Cardiac septum (tissue), 1 donor: ENCODE data around the gene MOCS1. TPM values are rescaled to one million over a fixed set of nuclear protein-coding genes. Genes with fewer than 3 reads are reported as not detected.

Source experiments
- DNase-seq: peaks from one replicate; pipeline ENCODE4 v3.0.0-alpha.2; 2020; ENCODE audit warnings: low spot score
- intact Hi-C: fragments of 100-400 bp; cut with DNase I; formaldehyde crosslinking; loops from one replicate; pipeline ENCODE4 v1.14.0; 2022
- total RNA-seq: library from RNA; stranded (reverse); fragmentation: NEBNext Ultra II Directional; extraction: Animal tissue kit (Norgen Biotek cat#: 25700); gene quantifications from one replicate; pipeline ENCODE4 v1.2.1, GENCODE V29; 2021
- donor health status: DM: no; HTN: no; CAD: no.

Gene MOCS1
- total RNA-seq, 1 donor from 2014 or later: 22.1 TPM

DNA sequence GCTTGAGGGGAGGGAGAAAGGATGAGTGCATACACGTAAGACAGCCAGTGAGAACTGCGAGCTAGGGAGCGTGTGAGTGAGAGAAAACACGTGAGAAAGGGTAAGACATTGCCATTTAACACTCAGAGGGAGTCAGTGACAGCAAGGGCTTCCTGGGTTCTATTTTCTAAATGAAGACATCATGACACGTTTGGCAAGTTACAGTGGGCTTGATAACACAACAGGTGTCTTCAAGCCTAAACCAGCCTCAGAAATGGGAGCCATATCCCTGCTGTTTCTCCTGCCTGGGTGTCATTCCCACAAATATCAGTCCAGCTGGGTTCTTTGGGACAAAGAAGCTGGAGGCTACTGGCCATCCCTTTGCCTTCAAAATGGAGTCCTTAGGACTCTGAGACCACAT is 16.9 kb upstream of the MOCS1 start:
- intact Hi-C loops: no loop called here

DNA sequence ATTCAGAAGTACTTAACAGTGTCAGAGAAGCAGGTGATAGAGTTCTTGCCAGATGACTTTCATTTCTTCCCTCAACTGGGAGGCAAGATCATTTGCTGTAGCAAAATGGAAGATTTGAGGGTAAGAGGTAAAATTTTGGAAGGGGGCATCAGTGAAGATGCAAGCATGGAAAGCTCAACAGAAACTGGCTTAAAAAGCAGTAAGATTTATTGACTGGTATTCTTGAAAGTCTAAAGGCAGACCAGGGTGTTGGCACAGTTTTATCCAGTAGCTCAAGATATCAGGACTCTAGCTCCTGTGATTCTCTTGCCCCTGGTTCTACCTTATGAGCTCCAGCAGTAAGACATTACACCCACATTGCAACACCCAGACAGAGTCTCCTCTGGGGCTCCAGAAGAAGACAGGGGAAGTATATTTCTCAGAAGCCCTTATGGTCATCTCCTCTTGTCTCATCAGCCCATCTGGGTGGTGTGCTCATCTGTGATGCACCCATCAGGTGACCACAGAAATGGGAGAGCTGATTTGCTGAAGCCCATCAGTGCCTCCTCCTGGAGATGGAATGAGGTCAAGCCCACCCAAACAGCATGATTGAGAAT is 16.0 kb upstream of the MOCS1 start:
- intact Hi-C loops: no loop called here
- no peak for DNase-seq

More for the DNA sequence above, 16.9 kb upstream of the MOCS1 start:
- no peak for DNase-seq

DNA sequence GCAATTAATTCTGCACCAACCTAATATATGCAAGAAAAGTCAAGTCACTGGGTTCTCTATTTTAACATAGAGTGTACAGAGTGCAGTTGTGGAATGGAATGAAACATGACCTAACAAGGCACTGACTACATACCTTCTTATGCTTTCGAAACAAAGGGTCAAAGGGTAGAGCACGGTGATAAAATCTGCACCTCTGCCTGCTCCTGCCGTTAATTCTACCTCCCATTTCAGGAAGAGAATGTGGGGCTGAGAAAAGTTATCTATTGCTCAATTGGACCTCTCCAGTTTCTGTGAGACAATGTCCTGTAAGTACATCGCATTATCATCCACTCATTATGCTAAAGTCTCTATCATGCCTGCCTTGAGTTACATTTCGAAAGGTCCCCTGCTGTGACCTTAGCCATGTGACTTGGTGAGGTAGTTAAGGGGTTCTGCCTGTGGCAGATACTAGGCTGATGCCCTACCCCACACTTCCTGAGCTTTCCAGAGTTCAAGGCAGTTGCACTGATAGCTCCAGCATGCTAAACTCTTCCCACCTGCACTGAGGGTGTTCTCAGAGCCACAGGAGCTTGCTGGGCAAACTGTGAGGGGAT is 14.0 kb upstream of the MOCS1 start:
- no peak for DNase-seq
- intact Hi-C loops: no loop called here

DNA sequence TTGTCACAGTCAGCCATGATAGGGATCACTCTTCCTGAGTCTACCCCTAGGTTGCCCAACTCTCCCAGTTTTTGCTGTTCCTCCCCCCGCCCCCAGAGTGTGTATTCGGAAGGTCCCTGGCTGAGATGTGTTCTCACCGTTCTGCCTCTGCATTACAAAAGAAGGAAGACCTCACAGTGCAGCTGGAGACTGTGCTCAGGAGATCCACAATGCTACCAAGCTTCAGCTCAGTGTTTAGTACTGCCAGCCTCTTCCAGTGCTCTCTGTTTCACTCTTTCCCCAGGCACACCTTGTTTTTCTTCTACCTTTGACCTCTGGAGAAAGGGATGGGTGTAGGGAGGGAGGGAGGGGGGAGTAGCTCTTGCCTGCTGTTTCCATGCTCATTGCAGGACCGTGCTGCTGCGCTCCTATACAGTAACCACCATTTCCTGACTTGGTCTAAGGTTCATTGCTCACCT is 13.4 kb upstream of the MOCS1 start:
- intact Hi-C loops: no loop called here

DNA sequence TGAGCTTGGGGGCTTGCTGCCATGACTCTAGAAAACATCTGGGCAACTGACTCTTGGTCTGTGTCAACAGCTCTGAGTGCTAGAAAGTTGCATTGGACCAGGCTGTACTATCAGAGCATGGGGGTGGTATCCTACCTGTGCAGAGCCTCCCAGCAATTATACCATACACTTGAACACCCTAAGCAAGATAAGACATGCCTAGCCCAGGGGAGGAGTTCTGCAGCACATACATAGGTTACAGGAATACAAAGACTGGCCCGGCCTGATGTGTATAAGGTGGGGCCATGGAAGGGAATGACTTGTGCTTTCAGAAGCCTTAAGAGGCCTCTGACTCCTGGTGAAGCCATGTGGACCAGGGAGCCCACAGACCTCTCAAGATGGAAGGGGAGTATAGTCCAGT is 11.4 kb upstream of the MOCS1 start:
- intact Hi-C loops: no loop called here

More for the DNA sequence above, 13.4 kb upstream of the MOCS1 start:
- DNase-seq: no peak

DNA sequence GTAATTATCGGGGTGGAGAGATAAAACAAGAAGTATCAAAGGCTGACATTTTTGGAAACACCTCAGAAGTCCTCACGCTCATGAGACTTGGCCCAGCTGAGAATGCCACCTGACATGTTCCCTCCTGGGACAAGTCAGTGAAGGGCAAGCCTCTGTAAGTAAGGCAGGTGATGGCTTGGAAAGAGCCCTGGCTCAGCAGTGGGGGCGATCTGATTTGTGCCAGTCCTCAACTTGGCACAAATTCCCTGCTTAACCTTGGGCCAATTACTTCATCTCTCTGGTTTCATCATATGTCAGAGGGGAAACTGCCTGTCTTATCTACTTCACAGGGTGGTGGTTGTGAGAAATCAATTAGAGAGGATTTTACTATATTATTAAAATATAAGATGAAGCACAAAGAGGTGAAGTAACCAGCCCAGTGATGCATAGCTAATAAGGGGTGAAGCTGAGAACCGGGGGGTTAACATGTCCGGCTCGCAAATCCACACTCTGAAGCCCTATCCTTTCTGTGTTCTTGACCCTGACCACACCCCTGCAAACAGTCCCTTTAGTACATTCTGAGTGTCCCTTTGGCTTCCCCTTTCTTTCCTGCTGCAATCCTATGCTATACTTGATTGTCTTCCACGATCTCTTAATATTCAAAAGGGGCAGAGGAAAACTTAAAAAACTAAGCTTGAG is 8.8 kb upstream of the MOCS1 start:
- intact Hi-C loops: no loop called here
- DNase-seq: no peak

More for the DNA sequence above, 11.4 kb upstream of the MOCS1 start:
- no peak for DNase-seq

DNA sequence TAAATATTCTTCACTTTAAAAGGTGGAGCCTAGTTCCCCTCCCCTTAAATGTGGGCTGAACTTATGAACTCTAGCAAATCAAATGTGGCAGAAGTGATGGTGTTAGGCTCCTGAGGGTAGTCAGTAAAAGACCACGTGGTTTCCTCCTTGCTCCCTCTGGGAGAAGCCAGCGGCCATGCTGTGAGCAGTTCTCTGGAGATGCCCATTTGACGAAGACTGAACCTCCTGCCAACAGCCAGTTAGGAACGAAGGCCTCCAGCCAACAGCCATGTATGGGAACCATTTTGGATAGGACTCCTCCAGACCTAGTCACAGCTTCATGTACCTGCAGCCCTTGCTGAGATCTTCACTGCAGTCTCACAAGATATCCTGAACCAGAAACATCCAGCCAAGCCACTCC is 7.6 kb upstream of the MOCS1 start:
- intact Hi-C loops: no loop called here
- DNase-seq: no peak

DNA sequence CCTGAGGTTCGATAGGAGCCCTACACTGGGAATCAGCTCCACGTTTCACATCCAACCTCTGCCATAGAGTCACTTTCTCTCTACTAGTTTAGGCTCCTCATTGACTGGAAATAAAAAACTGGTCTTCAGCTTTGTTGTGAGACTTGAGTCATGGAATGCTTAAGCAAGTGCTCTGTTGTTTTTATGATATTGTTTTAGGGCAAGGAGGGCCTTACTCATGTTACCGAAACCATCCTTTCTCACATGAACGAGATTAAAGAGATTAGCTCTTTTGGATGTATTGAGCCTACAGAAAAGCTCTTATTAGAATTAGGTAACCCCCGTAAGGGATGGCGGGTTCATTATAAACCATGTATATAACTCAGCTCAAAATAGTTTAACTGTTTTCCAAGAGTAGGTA is 6.9 kb upstream of the MOCS1 start:
- intact Hi-C loops: no loop called here
- no peak for DNase-seq

DNA sequence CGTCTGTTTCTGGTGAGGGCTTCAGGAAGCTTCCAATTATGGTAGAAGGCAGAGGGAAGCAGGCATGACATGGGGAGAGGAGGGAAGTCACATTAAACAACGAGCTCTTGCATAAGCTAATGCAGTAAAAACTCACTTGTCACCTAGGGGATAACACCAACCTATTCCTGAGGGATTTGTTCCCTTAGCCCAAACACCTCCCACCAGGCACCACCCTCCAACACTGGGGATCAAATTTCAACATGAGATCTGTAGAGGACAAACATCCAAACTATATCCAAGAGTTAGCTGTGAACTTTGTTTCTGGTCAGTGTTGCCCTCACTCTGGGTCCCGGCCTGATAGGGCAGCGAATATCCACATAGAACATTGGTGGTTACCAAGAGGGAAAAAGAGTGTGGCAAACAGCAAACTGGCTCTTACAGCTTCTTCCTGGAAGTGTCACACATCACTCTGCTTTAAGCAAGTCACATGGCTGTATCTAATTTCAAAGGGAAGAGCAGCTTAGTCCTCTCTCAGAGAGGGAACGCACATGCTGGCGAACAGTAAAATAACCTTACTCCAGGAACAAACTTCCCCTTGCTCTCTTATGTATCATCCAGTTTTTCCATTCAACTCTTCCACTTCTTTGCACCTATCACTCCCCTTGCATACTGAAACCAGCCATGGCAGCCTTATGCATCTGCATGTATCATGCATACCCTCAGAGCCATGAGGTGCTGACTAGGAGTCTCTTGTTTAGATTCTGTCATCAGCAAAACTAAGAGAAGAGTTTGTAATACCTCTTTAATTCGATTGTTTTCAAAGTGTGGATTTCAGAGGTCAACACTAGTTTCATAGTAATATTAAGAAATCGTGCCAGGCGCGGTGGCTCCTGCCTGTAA is 4.8 kb upstream of the MOCS1 start:
- intact Hi-C loops: no loop called here
- no peak for DNase-seq

DNA sequence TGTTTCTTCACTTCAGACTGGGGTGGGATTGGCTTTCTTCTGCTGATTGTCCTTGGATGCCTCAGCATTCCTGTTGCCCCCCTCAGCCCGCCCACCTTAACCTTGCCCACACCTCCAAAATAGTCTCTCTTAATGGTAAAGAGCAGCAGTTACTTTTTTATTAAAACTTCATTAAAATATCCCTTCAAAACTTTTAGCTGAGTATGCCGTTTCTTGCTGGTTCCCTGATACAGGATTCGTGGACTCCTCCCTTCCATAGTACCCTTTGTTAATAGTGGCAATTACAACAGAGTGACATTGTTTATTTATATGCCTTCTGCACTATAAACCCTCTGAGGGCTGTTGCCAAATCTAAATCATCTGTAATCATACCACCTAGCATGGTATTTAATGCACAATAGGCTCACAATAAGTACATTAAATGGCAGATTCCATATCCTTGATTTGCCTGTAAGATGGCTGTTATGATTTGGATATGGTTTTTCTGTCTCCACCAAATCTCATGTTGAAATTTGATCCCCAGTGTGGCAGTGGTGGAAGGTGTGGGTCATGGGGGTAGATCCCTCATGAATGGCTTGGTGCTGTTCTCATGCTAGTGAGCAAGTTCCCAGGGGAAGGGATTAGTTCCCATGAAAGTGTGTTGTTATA is 3.5 kb upstream of the MOCS1 start:
- no peak for DNase-seq
- intact Hi-C loops: no loop called here

DNA sequence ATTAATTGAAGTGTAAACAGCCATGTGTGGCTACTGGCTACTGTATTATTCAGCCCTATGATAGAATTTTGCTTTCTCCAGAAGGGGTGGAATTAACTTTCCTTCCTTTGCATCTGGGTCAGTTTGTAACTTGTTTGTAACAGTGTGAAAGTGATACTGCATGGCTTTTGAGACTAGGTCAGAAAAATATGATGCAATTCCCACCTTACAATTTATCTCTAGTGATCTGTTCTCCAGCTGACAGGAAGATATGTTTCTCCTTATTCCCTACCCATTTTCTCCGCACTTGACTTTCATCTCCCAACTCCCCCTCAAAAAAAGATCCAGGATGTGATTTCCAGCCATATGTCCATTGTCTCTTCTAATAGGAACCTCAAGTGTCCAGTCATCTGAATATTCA is 2.6 kb upstream of the MOCS1 start:
- intact Hi-C loops: no loop called here

DNA sequence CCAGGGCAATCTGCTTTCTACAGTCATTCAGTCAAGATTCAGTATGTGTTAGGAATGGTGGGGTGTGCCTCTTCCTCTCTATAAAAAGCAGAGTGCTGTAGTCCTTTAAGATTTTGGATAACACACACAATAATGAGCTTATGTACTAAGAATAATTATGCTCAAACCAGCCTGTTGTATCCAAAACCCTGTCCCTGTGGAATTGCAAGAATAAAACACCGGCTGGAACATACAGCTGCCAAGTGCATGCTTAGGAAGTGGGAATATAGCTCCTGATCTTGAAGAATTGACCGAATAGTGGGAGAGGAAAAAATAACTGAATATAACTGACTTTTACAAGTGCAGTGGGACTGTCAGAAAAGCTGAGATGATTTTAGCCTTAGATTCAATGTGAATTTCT is 979 bp upstream of the MOCS1 start:
- intact Hi-C loops: no loop called here
- DNase-seq: no peak

More for the DNA sequence above, 2.6 kb upstream of the MOCS1 start:
- no peak for DNase-seq

DNA sequence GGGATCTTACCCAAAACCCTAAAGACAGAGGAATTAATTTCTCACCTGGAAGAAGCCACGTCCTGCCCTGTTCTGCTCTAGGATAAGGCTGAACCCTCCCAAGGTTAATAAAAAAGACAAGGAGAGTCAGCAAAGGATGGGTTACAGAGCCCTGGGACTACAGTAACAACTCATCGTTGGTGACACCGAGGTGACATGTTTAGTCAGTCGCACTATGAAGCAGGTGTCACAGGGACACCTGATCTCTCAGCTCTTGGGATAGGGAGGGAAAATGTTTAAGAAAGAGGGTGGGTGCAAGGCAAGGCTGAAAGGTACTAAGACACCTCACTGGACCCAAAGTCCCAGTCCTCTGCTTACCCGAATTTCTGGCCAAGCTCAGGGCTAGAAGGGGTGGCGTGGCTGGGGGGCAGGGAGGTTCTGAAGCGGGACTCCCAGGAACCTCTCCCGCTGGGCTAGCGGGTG is 562 bp downstream of the MOCS1 start:
- no peak for DNase-seq
- intact Hi-C loops: no loop called here

DNA sequence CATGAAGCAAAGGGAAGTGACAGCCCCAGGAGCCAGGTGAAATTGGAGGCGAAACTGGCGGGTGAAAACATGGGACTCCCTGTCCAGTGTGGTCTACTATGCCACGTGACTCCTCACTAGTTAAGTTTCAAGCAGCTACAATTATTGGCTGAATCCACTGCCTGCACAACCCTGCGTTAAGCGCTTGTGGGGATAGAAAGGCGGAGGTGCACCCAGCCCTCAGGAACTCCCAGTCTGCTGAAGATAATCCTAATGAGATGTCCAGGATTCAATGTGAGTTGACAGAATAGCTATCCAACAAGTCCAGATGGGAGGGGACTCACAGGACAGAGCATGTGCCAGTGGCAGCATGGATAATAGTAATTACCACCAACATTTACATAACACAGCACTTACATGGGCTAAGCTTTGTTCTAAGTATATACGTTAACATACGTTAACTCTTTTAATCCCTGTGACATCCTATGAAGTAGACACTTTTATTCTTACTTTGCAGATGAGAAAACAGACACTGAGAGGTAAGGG is 1.8 kb downstream of the MOCS1 start:
- intact Hi-C loops: no loop called here
- DNase-seq: no peak

DNA sequence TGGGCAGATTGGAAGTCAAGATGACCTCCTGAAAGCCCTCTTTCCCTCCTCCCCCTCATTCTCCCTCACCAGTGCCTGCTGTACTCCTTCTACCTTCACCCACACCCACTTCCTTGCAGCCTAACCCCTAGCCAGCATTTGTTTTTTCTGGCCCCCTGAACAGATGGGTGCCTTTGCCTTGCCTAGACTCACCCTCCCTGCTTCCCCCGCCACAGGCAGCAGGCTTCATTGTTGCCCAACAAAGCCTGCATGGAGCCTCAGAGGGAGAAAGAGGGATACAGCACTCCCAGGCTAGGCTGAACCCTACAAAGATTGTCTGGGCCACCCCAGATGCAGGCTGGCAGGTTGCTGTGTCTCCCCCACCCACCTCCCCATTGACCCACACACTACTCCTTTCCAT is 2.7 kb downstream of the MOCS1 start:
- no peak for DNase-seq
- intact Hi-C loops: no loop called here

DNA sequence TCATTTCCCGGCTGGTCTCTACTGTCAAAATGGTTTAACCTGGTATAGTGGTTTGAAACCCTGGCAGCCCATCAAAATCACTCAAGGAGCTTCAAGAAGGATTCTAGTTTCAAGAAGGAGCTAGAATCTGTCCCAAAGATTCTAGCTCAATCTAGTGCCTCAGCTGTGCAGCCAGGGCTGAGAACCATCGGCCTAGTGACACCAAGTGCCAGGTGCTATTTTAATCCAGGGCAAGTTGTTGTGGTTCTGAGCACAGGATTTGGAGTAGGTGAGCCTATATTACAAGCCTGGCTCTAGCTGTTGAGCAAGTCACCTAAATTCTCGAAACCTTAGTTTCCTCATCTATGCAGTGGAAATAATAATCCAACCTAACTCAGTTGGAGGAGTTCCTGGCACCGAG is 3.7 kb downstream of the MOCS1 start:
- no peak for DNase-seq
- intact Hi-C loops: no loop called here

DNA sequence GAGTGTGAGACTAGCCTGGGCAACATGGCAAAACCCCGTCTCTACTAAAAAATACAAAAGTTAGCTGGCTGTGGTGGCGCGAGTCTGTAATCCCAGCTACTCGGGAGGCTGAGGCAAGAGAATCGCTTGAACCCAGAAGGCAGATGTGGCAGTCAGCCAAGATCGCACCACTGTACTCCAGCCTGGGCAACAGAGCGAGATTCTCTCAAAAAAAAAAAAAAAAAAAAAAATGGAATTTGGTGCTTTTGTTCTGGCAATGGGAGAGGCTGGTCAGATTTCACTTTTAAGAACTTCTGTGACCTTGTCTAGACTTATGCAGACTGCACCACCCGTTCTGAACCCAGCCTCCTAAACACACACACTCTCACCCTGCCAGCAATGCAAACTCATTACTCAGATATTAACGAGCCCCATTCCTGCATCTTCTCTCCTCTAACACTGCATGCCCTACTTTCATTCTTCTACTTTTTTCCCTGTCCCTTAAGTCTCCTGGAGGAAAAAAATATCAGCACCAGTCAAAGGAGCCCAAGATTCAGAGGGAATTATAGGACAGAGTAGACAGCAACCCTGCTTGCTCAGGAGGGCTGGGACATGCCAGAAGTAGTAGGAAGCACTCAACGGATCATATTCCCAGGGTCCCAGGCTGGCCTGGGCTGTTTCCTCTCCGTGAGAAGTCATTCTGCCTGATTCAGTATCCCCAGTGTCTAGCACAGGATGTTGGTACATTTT is 4.4 kb downstream of the MOCS1 start:
- DNase-seq: no peak
- intact Hi-C loops: no loop called here

DNA sequence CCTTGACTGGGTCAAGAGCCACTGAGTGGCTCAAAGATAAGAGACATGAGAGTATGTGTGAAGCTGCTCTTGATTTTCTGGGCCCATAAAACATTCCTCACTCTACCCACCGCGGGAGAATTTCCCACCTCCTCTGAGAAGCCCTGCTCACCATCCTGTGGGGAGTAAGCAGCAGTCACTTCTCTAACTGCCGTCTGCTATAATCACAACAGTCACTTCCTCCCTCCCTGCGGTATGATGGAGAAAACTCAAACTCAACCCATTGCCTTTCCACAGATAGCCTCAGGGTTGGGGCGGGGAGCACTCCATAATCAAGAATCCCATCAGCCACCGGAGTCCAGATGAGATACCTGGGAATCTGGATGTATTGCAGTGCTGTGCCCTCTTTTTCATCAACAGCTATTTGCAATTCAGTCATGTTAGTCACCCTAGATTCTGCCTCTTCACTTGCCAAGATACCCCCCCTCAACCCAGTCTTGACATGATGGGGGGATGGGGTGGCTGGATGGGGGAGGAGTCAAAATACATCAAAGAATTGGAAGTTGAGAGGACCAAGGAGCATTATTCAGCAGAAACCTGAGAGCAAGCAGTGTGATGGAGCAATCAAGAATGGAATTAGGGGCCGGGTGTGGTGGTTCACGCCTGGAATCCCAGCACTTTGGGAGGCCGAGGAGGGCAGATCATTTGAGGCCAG is 5.1 kb downstream of the MOCS1 start:
- DNase-seq: no peak
- intact Hi-C loops: no loop called here
